A673 (cell line): ENCODE data around the gene FBXO45. TPM values are rescaled to one million over a fixed set of nuclear protein-coding genes. Genes with fewer than 3 reads are reported as not detected.
A peak's percentile ranks its signal among the peaks of the same experiment; 100 is the strongest.

Source experiments
- Bru-seq: library from RNA; stranded (reverse); fragments of 400-500 nt; gene quantifications from one replicate; lab custom pipeline; 2021; lab: Mats Ljungman, UMichigan
- BruChase-seq, 2 experiments: library from RNA; stranded (reverse); fragments of 400-500 nt; gene quantifications; one replicate each; lab custom pipeline; 2021; lab: Mats Ljungman, UMichigan
- BruUV-seq: library from RNA; stranded (reverse); fragments of 400-500 nt; replicated peaks from 2 replicates; lab custom pipeline; 2021; lab: Mats Ljungman, UMichigan
- CTCF ChIA-PET: fragments of 300-600 bp; sonication (Branson Sonifier 250); formaldehyde crosslinking; loops from one replicate; lab custom pipeline; 2022; ENCODE audit warnings: antibody characterized with exemption; lab: Charles Lee
- POLR2A ChIA-PET: fragments of 300-600 bp; sonication (Branson Sonifier 250); formaldehyde crosslinking; loops from one replicate; lab custom pipeline; 2022; ENCODE audit warnings: antibody characterized with exemption; ENCODE audit not compliant: low non-redundant PET; lab: Charles Lee
- DNase-seq: peaks from one replicate; pipeline ENCODE4 v3.0.0-alpha.2; 2015; ENCODE audit warnings: low spot score
- H3K27ac ChIP-seq: fragments of 200-600 bp; sonication (generic); 2 replicates; pipeline ENCODE4 v1.5.1; 2016; ENCODE audit warnings: mixed run types, low read depth, mild to moderate bottlenecking, mixed read lengths, antibody characterized with exemption, low read length; ENCODE audit not compliant: poor library complexity, severe bottlenecking
- H3K27me3 ChIP-seq: fragments of 200-600 bp; sonication (generic); replicated peaks from 2 replicates; pipeline ENCODE4 v1.6.1; 2017; ENCODE audit warnings: mixed run types, low read depth, mild to moderate bottlenecking, mixed read lengths, antibody characterized with exemption, low read length; ENCODE audit not compliant: insufficient read depth, poor library complexity
- H3K36me3 ChIP-seq: fragments of 200-600 bp; sonication (generic); 2 replicates; pipeline ENCODE4 v1.6.1; 2016; ENCODE audit warnings: mixed run types, mild to moderate bottlenecking, mixed read lengths, antibody characterized with exemption, low read length; ENCODE audit not compliant: insufficient read depth, poor library complexity, severe bottlenecking
- H3K4me1 ChIP-seq: fragments of 200-600 bp; sonication (generic); 2 replicates; pipeline ENCODE4 v1.6.1; 2017; ENCODE audit warnings: mixed run types, mild to moderate bottlenecking, mixed read lengths, antibody characterized with exemption, low read length; ENCODE audit not compliant: insufficient read depth, poor library complexity, severe bottlenecking
- H3K4me3 ChIP-seq: fragments of 200-600 bp; sonication (generic); 2 replicates; pipeline ENCODE4 v1.5.1; 2016; ENCODE audit warnings: low read depth, mixed run types, mild to moderate bottlenecking, mixed read lengths, low read length; ENCODE audit not compliant: poor library complexity, severe bottlenecking
- H3K9me3 ChIP-seq: fragments of 200-600 bp; sonication (generic); 2 replicates; pipeline ENCODE4 v1.6.1; 2016; ENCODE audit warnings: mixed run types, low read depth, mild to moderate bottlenecking, mixed read lengths, antibody characterized with exemption, low read length; ENCODE audit not compliant: poor library complexity, severe bottlenecking
- EZH2 ChIP-seq: fragments of 200-600 bp; sonication (generic); IDR thresholded peaks from 2 replicates; pipeline ENCODE4 v1.6.1; 2017; ENCODE audit warnings: borderline replicate concordance, low read depth, mild to moderate bottlenecking, mixed read lengths, antibody characterized with exemption, low read length; ENCODE audit not compliant: poor library complexity, severe bottlenecking
- intact Hi-C: fragments of 100-400 bp; cut with micrococcal nuclease; formaldehyde crosslinking; loops from one replicate; pipeline ENCODE4 v1.10.0; 2022; ENCODE audit not compliant: unreplicated experiment
- long read RNA-seq: library from polyadenylated mRNA; stranded (forward); transcript quantifications from one replicate; pipeline ENCODE4 v2.0.0, GENCODE V29; 2022
- total RNA-seq: library from RNA; stranded (reverse); gene quantifications from 2 replicates; pipeline ENCODE4 v1.2.3, GENCODE V29; 2021
- TF ChIP-seq, protein P1 (sequence below): fragments of 300-800, 200-600 bp; sonication (generic); conservative IDR thresholded peaks from 2 replicates; pipeline ENCODE4 v1.5.1; 2017; ENCODE audit warnings: low read depth, mild to moderate bottlenecking, antibody characterized with exemption, low read length, moderate library complexity, mixed read lengths

Gene FBXO45, protein sequence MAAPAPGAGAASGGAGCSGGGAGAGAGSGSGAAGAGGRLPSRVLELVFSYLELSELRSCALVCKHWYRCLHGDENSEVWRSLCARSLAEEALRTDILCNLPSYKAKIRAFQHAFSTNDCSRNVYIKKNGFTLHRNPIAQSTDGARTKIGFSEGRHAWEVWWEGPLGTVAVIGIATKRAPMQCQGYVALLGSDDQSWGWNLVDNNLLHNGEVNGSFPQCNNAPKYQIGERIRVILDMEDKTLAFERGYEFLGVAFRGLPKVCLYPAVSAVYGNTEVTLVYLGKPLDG
- total RNA-seq: 20.9 and 23.0 TPM in 2 replicates
- Bru-seq, nascent RNA: percentile 84 among the genes with signal in this experiment
- BruChase-seq, experiment 1, labeled RNA remaining after a 2-hour chase: percentile 95 among the genes with signal in this experiment
- percentile 90 among the genes with signal in this experiment for BruChase-seq, experiment 2, labeled RNA remaining after a 6-hour chase
- long read RNA-seq, full-length matches to known transcripts: 52 of 58 reads
- long read RNA-seq, partial matches to known transcripts: 3 of 58 reads
- long read RNA-seq, other reads (novel, unspliced or antisense): 3 of 58 reads

DNA sequence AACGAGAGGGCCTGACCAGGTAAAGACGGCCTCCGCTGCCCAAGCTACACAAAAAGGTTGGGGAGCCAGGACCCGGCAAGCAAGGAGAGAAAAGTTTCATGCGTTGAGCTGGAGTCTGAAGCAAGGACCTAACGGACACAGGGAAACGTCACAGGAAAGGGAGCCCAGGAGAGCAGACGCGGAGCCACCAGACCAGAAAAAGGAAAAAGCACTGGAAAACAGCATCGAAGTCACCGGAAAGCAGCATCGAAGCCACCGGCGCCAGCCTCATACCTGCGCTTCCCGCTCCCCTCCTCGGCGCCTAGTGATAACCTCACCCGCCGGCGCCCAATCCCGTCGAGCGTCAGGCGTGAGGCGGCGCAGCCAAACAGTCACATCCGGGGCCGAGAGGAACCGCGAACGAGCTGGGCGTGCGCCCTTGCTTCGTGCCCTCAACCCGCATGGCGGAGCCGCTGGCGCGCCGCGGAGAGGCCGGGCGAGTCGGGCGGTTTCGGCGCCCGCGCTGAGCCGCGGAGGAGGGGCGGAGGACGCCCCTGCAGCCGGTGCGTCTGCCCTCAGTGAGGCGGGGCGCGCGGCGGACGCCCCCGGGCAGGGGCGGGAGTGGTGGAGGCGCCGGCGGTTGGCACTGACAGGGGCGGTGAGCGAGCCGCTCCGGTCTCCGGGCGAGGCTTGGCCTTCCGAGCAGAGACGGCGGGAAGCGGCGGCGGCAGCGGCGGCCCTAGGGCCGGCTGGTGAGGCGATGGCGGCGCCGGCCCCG, at the start of gene FBXO45, which contains the start of gene WDR53:
TSS of gene FBXO45 (plus strand) at position 415 of the 757 bp plus-strand sequence. CDS start at position 740, 325 bp downstream.
TSS of gene WDR53 (minus strand) at position 309 of the 757 bp plus-strand sequence. CDS start 7,079 bp downstream, outside the sequence.
- peak within 1 kb of the TSS; percentile 94 for H3K4me3 ChIP-seq
- H3K36me3 ChIP-seq: no peaks in the 10 kb centered on the region
- TF ChIP-seq, protein P1, sequence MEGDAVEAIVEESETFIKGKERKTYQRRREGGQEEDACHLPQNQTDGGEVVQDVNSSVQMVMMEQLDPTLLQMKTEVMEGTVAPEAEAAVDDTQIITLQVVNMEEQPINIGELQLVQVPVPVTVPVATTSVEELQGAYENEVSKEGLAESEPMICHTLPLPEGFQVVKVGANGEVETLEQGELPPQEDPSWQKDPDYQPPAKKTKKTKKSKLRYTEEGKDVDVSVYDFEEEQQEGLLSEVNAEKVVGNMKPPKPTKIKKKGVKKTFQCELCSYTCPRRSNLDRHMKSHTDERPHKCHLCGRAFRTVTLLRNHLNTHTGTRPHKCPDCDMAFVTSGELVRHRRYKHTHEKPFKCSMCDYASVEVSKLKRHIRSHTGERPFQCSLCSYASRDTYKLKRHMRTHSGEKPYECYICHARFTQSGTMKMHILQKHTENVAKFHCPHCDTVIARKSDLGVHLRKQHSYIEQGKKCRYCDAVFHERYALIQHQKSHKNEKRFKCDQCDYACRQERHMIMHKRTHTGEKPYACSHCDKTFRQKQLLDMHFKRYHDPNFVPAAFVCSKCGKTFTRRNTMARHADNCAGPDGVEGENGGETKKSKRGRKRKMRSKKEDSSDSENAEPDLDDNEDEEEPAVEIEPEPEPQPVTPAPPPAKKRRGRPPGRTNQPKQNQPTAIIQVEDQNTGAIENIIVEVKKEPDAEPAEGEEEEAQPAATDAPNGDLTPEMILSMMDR: no peak
- no peak for TF ChIP-seq EZH2
- BruUV-seq: no TSS peak
- peak; percentile 98 for DNase-seq
- H3K27ac ChIP-seq: peak within 1 kb of the TSS; percentile 86
- intact Hi-C loops: no loop called here
- H3K4me1 ChIP-seq: peaks cover 23% of the 10 kb centered on the region
- H3K9me3 ChIP-seq: no peaks in the 10 kb centered on the region
- POLR2A ChIA-PET: interaction anchor here (0.5 to 0.6 kb wide), 3 partner anchors 28 to 664 kb away, joined by 3 to 7 read pairs (median 4); no protein-coding TSS in a partner anchor
- no peaks in the 10 kb centered on the region for H3K27me3 ChIP-seq
- CTCF ChIA-PET: interaction anchor here (0.8 to 1.0 kb wide), 2 partner anchors 39 to 41 kb away, joined by 3 read pairs; no protein-coding TSS in a partner anchor

DNA sequence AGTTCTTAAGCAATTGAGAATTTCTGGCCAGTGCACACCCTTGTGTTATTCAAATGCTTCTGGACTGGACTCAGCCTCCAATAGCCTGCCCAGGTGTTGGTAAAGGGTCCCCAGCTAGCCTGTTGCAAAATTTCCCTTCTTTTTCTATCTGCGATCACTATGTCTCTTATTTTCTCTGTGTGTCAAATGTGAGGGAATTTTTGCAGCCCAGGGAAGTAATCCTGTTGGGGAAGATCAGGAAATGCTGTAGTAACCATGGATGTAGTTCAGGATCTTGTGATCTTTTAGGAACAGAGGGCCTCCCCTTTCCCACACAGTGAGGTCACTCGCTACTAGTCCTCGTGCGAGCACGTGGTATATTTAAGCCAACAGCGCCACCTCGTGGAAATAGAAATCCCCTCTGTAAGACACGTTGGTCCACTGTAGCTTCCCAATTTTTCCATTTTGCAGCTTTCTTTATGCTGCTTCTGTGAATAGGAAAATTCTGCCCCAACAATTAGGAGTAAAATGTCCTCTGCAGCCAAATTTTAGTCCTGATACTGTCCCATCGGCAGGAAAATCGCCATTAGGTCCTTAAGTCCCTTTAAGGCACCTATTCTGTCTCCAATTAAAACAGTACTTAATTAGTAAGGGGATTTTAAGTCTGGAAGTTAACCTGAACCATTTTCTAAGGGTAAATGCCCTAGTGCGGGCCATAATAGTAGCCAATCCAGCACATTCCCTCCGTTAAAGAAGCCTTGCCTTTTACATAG, 49.3 kb upstream of the FBXO45 start:
- no TSS peak for BruUV-seq
- H3K27ac ChIP-seq: no peak overlapping the region
- intact Hi-C loops: loop anchor here (2.0 kb wide), 1 partner anchor 266 kb away; no protein-coding TSS in a partner anchor
- no peaks in the 10 kb centered on the region for H3K27me3 ChIP-seq
- no peak for TF ChIP-seq EZH2
- TF ChIP-seq, protein P1: peak; percentile 48
- H3K36me3 ChIP-seq: no peaks in the 10 kb centered on the region
- ChIA-PET POLR2A (no interaction called here), CTCF (interaction anchor here (1.0 to 1.5 kb wide), 3 partner anchors 33 to 446 kb away, joined by 3 read pairs; no protein-coding TSS in a partner anchor)
- DNase-seq: peak; percentile 79
- peaks cover 41% of the 10 kb centered on the region for H3K9me3 ChIP-seq
- H3K4me3 ChIP-seq: no peak overlapping the region
- no peaks in the 10 kb centered on the region for H3K4me1 ChIP-seq
